ENCODE measurements around the gene MLXIPL. TPM values are rescaled to one million over a fixed set of nuclear protein-coding genes. Genes with fewer than 3 reads are reported as not detected.

MLXIPL gene
- total RNA-seq, 4 donors from 2014 or later: 1.3 to 12.0 (median 5.6) TPM

GRCh38 chr7:73652541-73652949 lies 28.2 kb upstream of the MLXIPL start:
- H3K4me3 ChIP-seq (ENCODE audit: low read depth, poor library complexity, severe bottlenecking): no peak overlapping the region
- TF ChIP-seq POLR2A (IDR thresholded peaks at IDR 0.05): no peak
- no peak for TF ChIP-seq CTCF (IDR thresholded peaks at IDR 0.05)
- 82% methylated on average over 11 of the region's 11 CpGs for WGBS, 2 donors
- intact Hi-C loops (cut with DNase I; ENCODE audit: low total_unique reads): no loop called here
- no peak for DNase-seq (ENCODE audit: low spot score in 2 of 2)

GRCh38 chr7:73650524-73650923 lies 26.2 kb upstream of the MLXIPL start:
- no peak overlapping the region for H3K4me3 ChIP-seq (ENCODE audit: low read depth, poor library complexity, severe bottlenecking)
- intact Hi-C loops (cut with DNase I; ENCODE audit: low total_unique reads): no loop called here
- 63 to 71% methylated on average over 5 of the region's 5 CpGs for WGBS, 2 donors
- DNase-seq (ENCODE audit: low spot score in 2 of 2): no peak
- TF ChIP-seq CTCF (IDR thresholded peaks at IDR 0.05) (no peak), POLR2A (IDR thresholded peaks at IDR 0.05) (no peak)

- 48 to 55% methylated on average over 9 of the region's 9 CpGs for WGBS, 2 donors
- H3K4me3 ChIP-seq (ENCODE audit: low read depth, poor library complexity, severe bottlenecking): no peak overlapping the region
- TF ChIP-seq CTCF (IDR thresholded peaks at IDR 0.05) (no peak), POLR2A (IDR thresholded peaks at IDR 0.05) (no peak)
- intact Hi-C loops (cut with DNase I; ENCODE audit: low total_unique reads): loop anchor here (10.0 kb wide), 1 partner anchor 185 kb away; no protein-coding TSS in a partner anchor
- no peak for DNase-seq (ENCODE audit: low spot score in 2 of 2)
Observed at GRCh38 chr7:73649576-73649975, 25.3 kb upstream of the MLXIPL start.

GRCh38 chr7:73648593-73649332 lies 24.4 kb upstream of the MLXIPL start:
- DNase-seq (ENCODE audit: low spot score in 2 of 2): no peak
- WGBS, 2 donors: 54 to 61% methylated on average over 1 of the region's 1 CpG
- intact Hi-C loops (cut with DNase I; ENCODE audit: low total_unique reads): loop anchor here (10.0 kb wide), 1 partner anchor 184 kb away; no protein-coding TSS in a partner anchor
- TF ChIP-seq POLR2A (IDR thresholded peaks at IDR 0.05): no peak
- no peak for TF ChIP-seq CTCF (IDR thresholded peaks at IDR 0.05)
- no peak overlapping the region for H3K4me3 ChIP-seq (ENCODE audit: low read depth, poor library complexity, severe bottlenecking)

GRCh38 chr7:73647725-73648592 lies 23.6 kb upstream of the MLXIPL start:
- WGBS, 2 donors: 2 to 3% methylated on average over 16 to 24 of the region's 62 CpGs
- intact Hi-C loops (cut with DNase I; ENCODE audit: low total_unique reads): loop anchor here (10.0 kb wide), 1 partner anchor 183 kb away; no protein-coding TSS in a partner anchor
- TF ChIP-seq POLR2A (IDR thresholded peaks at IDR 0.05): no peak
- no peak for TF ChIP-seq CTCF (IDR thresholded peaks at IDR 0.05)
- no peak for DNase-seq (ENCODE audit: low spot score in 2 of 2)
- no peak overlapping the region for H3K4me3 ChIP-seq (ENCODE audit: low read depth, poor library complexity, severe bottlenecking)
